HEK293 (cell line): ENCODE measurements around the gene KIF11.

Experiments
- CTCF ChIA-PET: fragments of 350-600 bp; formaldehyde crosslinking; extraction: SDS; loops from one replicate; lab custom pipeline; 2021; ENCODE audit warnings: antibody characterized with exemption; lab: Yijun Ruan, JAX
- POLR2A ChIA-PET: fragments of 300-600 bp; formaldehyde crosslinking; extraction: SDS; loops from one replicate; lab custom pipeline; 2020; ENCODE audit warnings: antibody characterized with exemption, inconsistent platforms; lab: Yijun Ruan, JAX
- H3K27ac ChIP-seq: fragments of 200-500 bp; sonication (Bioruptor generic); 2 replicates; pipeline ENCODE4 v1.5.1; 2014; ENCODE audit warnings: low read depth, low read length, control low read depth, inconsistent platforms; ENCODE audit errors: extremely low read depth
- H3K36me3 ChIP-seq, 2 experiments: fragments of 200-500 bp in 1 of 2; sonication (Bioruptor generic) in 1 of 2; 1 replicate in 1 of 2; 2 replicates in 1 of 2; pipeline ENCODE4 v1.5.1; 2014 to 2017; ENCODE audit warnings: inconsistent platforms in 2 of 2, low read length in 2 of 2; ENCODE audit not compliant: control insufficient read depth in 2 of 2, insufficient read depth in 1 of 2
- H3K4me1 ChIP-seq: fragments of 200-500 bp; sonication (Bioruptor generic); 2 replicates; pipeline ENCODE4 v1.5.1; 2014; ENCODE audit warnings: mild to moderate bottlenecking, low read length, inconsistent platforms; ENCODE audit not compliant: control insufficient read depth, insufficient read depth
- H3K4me3 ChIP-seq: 2 replicates; pipeline ENCODE4 v1.5.1; 2011; ENCODE audit warnings: low read depth, mild to moderate bottlenecking, control low read depth, low read length, moderate library complexity
- H3K9me3 ChIP-seq: fragments of 200-500 bp; sonication (Bioruptor generic); 2 replicates; pipeline ENCODE4 v1.5.1; 2014; ENCODE audit warnings: low read depth, low read length, inconsistent platforms; ENCODE audit not compliant: control insufficient read depth, insufficient read depth
- KLF17 ChIP-seq: fragments of 450-650 bp; formaldehyde crosslinking; IDR thresholded peaks from 2 replicates; pipeline ENCODE4 v1.5.1; 2016; ENCODE audit warnings: missing biosample characterization, missing genetic modification characterization
- PRDM1 ChIP-seq: fragments of 450-650 bp; formaldehyde crosslinking; IDR thresholded peaks from 2 replicates; pipeline ENCODE4; 2016; ENCODE audit warnings: missing biosample characterization, missing genetic modification characterization
- PRDM6 ChIP-seq: fragments of 450-650 bp; formaldehyde crosslinking; IDR thresholded peaks from 2 replicates; pipeline ENCODE4 v1.5.1; 2017; ENCODE audit warnings: missing biosample characterization, missing genetic modification characterization
- SALL2 ChIP-seq: fragments of 450-650 bp; formaldehyde crosslinking; IDR thresholded peaks from 2 replicates; pipeline ENCODE4 v1.5.0; 2017; ENCODE audit warnings: missing biosample characterization, mild to moderate bottlenecking, missing genetic modification characterization, borderline replicate concordance
- SETDB1 ChIP-seq: IDR thresholded peaks from one replicate; pipeline ENCODE4 v1.6.1; 2017; ENCODE audit warnings: mild to moderate bottlenecking, low read length, moderate library complexity, mixed read lengths; ENCODE audit not compliant: insufficient read length
- TRIM28 ChIP-seq: IDR thresholded peaks from 2 replicates; pipeline ENCODE4 v1.6.1; 2011; ENCODE audit warnings: low read length, control low read depth, borderline replicate concordance
- WT1 ChIP-seq: fragments of 450-650 bp; formaldehyde crosslinking; IDR thresholded peaks from 2 replicates; pipeline ENCODE4 v1.5.1; 2016; ENCODE audit warnings: missing biosample characterization, missing genetic modification characterization
- ZBTB10 ChIP-seq: fragments of 450-650 bp; formaldehyde crosslinking; IDR thresholded peaks from 2 replicates; pipeline ENCODE4 v1.5.1; 2016; ENCODE audit warnings: missing biosample characterization, missing genetic modification characterization
- ZNF148 ChIP-seq: fragments of 450-650 bp; formaldehyde crosslinking; IDR thresholded peaks from 2 replicates; pipeline ENCODE4 v1.5.0; 2017; ENCODE audit warnings: missing biosample characterization, missing genetic modification characterization, borderline replicate concordance
- ZNF16 ChIP-seq: fragments of 450-650 bp; formaldehyde crosslinking; IDR thresholded peaks from 2 replicates; pipeline ENCODE4 v1.5.1; 2016; ENCODE audit warnings: low read depth, missing biosample characterization, missing genetic modification characterization
- ZNF37A ChIP-seq: fragments of 450-650 bp; IDR thresholded peaks from 2 replicates; pipeline ENCODE4 v1.5.1; 2018; ENCODE audit warnings: missing biosample characterization, missing genetic modification characterization
- ZNF548 ChIP-seq: fragments of 450-650 bp; formaldehyde crosslinking; IDR thresholded peaks from 2 replicates; pipeline ENCODE4 v1.5.1; 2016; ENCODE audit warnings: missing biosample characterization, missing genetic modification characterization
- ZNF585B ChIP-seq: fragments of 450-650 bp; formaldehyde crosslinking; IDR thresholded peaks from 2 replicates; pipeline ENCODE4 v1.5.1; 2016; ENCODE audit warnings: missing biosample characterization, missing genetic modification characterization
- ZNF610 ChIP-seq: fragments of 450-650 bp; formaldehyde crosslinking; IDR thresholded peaks from 2 replicates; pipeline ENCODE4 v1.5.1; 2016; ENCODE audit warnings: missing biosample characterization, missing genetic modification characterization, borderline replicate concordance
- ZNF777 ChIP-seq: fragments of 450-650 bp; formaldehyde crosslinking; IDR thresholded peaks from 2 replicates; pipeline ENCODE4 v1.5.1; 2017; ENCODE audit warnings: missing biosample characterization, missing genetic modification characterization, borderline replicate concordance
- TF ChIP-seq, protein P1 (sequence below): fragments of 450-650 bp; formaldehyde crosslinking; IDR thresholded peaks from 2 replicates; pipeline ENCODE4 v1.5.1; 2016; ENCODE audit warnings: missing biosample characterization, missing genetic modification characterization, borderline replicate concordance
- TF ChIP-seq, protein P2 (sequence below): fragments of 450-650 bp; formaldehyde crosslinking; IDR thresholded peaks from 2 replicates; pipeline ENCODE4 v1.5.1; 2017; ENCODE audit warnings: missing biosample characterization, missing genetic modification characterization

KIF11 gene

DNA sequence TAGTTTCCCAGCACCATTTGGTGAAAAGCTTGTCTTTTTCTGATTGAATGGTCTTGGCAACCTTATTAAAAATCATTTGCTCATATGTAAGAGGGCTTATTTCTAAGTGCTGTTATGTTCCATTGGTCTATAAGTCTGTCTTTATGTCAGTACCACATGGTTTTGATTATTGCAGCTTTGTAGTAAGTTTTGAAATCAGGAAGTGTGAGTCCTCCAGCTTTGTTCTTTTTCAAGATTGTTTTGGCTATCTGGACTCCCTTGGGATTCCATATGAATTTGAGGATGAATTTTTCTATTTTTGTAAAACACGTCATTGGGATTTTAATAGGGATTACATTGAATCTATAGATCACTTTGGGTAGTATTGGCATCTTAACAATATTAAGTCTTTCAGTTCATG is 5.4 kb downstream of the KIF11 start:
- CTCF ChIA-PET, result no interaction called here
- TF ChIP-seq ZNF548 (tag by site-specific recombination) (no peak), SETDB1 (peak; percentile 63), SALL2 (tag by site-specific recombination) (no peak), PRDM1 (tag by site-specific recombination) (no peak), TRIM28 (peak; percentile 50; the same call in 1 of the 2 replicates), ZNF777 (tag by site-specific recombination) (no peak)
- POLR2A ChIA-PET, result no interaction called here
- H3K27ac ChIP-seq, result no peak overlapping the region
- no peak overlapping the region for H3K4me3 ChIP-seq
- peaks cover 0 to 4% of the 10 kb centered on the region in 2 experiments; a peak in 2 of 3 replicates for H3K36me3 ChIP-seq
- no peaks in the 10 kb centered on the region for H3K9me3 ChIP-seq
- H3K4me1 ChIP-seq, result no peaks in the 10 kb centered on the region

DNA sequence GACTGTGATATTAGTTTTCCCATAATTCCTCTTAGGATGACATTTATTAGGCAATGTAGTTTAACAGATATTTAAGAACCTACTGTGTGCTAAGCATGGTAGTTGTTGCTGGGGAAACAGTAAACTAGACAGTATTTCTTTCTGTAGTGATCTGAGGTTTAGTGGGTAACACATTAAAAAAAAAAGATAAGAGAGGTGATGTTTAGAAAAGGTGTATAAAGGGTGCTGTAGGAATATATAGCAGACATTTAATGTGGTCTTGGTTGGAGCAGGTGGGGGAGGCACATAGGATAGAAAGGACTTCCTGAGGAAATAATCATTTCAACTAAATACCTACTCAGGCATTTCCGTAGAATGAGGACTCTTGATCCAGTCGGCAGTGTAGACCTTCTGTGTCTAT is 11.9 kb downstream of the KIF11 start:
- no peaks in the 10 kb centered on the region for H3K9me3 ChIP-seq
- TF ChIP-seq ZNF37A (tag by site-specific recombination) (no peak), KLF17 (tag by site-specific recombination) (no peak), PRDM6 (tag by site-specific recombination) (no peak), ZBTB10 (tag by site-specific recombination) (no peak), ZNF610 (tag by site-specific recombination) (no peak)
- TF ChIP-seq, protein P1, sequence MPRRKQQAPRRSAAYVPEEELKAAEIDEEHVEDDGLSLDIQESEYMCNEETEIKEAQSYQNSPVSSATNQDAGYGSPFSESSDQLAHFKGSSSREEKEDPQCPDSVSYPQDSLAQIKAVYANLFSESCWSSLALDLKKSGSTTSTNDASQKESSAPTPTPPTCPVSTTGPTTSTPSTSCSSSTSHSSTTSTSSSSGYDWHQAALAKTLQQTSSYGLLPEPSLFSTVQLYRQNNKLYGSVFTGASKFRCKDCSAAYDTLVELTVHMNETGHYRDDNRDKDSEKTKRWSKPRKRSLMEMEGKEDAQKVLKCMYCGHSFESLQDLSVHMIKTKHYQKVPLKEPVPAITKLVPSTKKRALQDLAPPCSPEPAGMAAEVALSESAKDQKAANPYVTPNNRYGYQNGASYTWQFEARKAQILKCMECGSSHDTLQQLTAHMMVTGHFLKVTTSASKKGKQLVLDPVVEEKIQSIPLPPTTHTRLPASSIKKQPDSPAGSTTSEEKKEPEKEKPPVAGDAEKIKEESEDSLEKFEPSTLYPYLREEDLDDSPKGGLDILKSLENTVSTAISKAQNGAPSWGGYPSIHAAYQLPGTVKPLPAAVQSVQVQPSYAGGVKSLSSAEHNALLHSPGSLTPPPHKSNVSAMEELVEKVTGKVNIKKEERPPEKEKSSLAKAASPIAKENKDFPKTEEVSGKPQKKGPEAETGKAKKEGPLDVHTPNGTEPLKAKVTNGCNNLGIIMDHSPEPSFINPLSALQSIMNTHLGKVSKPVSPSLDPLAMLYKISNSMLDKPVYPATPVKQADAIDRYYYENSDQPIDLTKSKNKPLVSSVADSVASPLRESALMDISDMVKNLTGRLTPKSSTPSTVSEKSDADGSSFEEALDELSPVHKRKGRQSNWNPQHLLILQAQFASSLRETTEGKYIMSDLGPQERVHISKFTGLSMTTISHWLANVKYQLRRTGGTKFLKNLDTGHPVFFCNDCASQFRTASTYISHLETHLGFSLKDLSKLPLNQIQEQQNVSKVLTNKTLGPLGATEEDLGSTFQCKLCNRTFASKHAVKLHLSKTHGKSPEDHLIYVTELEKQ (tag by site-specific recombination), result no peak
- H3K27ac ChIP-seq, result no peak overlapping the region
- ChIA-PET CTCF (no interaction called here), POLR2A (no interaction called here)
- no peak overlapping the region for H3K4me3 ChIP-seq
- H3K36me3 ChIP-seq, result peaks cover 30 to 37% of the 10 kb centered on the region in 2 experiments
- no peaks in the 10 kb centered on the region for H3K4me1 ChIP-seq

DNA sequence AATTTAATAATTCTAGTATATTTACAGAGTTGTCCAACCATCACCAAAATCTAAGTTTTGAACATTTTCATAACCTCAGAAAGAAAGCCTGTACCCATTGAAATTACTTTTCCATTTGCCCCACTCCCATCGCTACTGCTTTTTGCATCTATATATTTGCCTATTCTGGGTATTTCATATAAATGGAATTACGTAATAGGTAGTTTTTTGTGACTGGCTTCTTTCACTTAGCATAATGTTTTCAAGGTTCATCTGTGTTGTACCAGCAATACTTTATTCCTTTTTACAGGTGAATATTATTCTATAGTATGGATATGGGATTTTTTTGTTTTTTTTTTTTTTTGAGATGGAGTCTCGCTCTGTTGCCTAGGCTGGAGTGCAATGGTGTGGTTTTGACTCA is 22.6 kb downstream of the KIF11 start:
- no peak overlapping the region for H3K27ac ChIP-seq
- H3K36me3 ChIP-seq, result peaks cover 82 to 92% of the 10 kb centered on the region in 2 experiments
- ChIA-PET CTCF (interaction anchor here (0.6 kb wide), 1 partner anchor 210 kb away, joined by 3 read pairs; no protein-coding TSS in a partner anchor), POLR2A (no interaction called here)
- no peak overlapping the region for H3K4me3 ChIP-seq
- no peaks in the 10 kb centered on the region for H3K9me3 ChIP-seq
- H3K4me1 ChIP-seq, result no peaks in the 10 kb centered on the region
- TF ChIP-seq ZNF585B (tag by site-specific recombination) (no peak), ZNF16 (tag by site-specific recombination) (no peak), WT1 (tag by site-specific recombination) (no peak), ZNF148 (tag by site-specific recombination) (no peak), PRDM1 (tag by site-specific recombination) (no peak)
- TF ChIP-seq, protein P2, sequence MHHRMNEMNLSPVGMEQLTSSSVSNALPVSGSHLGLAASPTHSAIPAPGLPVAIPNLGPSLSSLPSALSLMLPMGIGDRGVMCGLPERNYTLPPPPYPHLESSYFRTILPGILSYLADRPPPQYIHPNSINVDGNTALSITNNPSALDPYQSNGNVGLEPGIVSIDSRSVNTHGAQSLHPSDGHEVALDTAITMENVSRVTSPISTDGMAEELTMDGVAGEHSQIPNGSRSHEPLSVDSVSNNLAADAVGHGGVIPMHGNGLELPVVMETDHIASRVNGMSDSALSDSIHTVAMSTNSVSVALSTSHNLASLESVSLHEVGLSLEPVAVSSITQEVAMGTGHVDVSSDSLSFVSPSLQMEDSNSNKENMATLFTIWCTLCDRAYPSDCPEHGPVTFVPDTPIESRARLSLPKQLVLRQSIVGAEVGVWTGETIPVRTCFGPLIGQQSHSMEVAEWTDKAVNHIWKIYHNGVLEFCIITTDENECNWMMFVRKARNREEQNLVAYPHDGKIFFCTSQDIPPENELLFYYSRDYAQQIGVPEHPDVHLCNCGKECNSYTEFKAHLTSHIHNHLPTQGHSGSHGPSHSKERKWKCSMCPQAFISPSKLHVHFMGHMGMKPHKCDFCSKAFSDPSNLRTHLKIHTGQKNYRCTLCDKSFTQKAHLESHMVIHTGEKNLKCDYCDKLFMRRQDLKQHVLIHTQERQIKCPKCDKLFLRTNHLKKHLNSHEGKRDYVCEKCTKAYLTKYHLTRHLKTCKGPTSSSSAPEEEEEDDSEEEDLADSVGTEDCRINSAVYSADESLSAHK (tag by site-specific recombination), result no peak
